ENCODE data around the gene TMEM132D. TPM values are rescaled to one million over a fixed set of nuclear protein-coding genes. Genes with fewer than 3 reads are reported as not detected.

The TMEM132D gene
- total and polyA plus RNA-seq, 4 donors, result 0.01 to 0.14 (median 0.08) TPM

Small RNAs within 50 kb of the gene (small RNA-seq; reads per million reads assigned to genes)
- gene RF02271, result not detected

Measured in liver (tissue), 5 donors.